ENCODE results near the gene RAD54L2.
"Not testable (repeated sequence)": the region's sequence is repeated elsewhere in the genome, so short reads cannot be mapped to it uniquely, and the experiment has no call there.

DNA sequence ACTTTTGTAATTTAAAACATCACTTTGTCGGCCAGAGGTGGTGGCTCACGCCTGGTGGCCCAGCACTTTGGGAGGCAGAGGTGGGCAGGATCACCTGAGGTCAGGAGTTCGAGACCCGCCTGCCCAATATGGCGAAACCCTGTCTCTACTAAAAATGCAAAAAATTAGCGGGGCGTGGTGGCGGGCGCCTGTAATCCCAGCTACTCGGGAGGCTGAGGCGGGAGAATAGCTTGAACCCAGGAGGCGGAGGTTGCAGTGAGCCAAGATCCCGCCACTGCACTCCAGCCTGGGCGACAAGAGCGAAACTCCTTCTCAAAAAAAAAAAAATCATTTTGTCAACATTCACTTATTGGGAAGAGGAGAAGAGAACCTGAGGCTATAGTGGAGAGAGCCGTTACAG lies 888 bp upstream of the RAD54L2 start:
- TF ChIP-seq, protein P1, sequence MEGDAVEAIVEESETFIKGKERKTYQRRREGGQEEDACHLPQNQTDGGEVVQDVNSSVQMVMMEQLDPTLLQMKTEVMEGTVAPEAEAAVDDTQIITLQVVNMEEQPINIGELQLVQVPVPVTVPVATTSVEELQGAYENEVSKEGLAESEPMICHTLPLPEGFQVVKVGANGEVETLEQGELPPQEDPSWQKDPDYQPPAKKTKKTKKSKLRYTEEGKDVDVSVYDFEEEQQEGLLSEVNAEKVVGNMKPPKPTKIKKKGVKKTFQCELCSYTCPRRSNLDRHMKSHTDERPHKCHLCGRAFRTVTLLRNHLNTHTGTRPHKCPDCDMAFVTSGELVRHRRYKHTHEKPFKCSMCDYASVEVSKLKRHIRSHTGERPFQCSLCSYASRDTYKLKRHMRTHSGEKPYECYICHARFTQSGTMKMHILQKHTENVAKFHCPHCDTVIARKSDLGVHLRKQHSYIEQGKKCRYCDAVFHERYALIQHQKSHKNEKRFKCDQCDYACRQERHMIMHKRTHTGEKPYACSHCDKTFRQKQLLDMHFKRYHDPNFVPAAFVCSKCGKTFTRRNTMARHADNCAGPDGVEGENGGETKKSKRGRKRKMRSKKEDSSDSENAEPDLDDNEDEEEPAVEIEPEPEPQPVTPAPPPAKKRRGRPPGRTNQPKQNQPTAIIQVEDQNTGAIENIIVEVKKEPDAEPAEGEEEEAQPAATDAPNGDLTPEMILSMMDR (conservative IDR thresholded peaks at IDR 0.05): not testable (repeated sequence)
- TF ChIP-seq EZH2 (IDR thresholded peaks at IDR 0.05; ENCODE audit: low read depth): not testable (repeated sequence)
